GM18907 (cell line): ENCODE measurements around the gene ANKRD27.
"Not testable (repeated sequence)": the region's sequence is repeated elsewhere in the genome, so short reads cannot be mapped to it uniquely, and the experiment has no call there.

Source experiments
- ATAC-seq: cut with Tn5 transposase; IDR thresholded peaks from one replicate; pipeline ENCODE4 v1.9.1; 2021; ENCODE audit warnings: mild to moderate bottlenecking, moderate library complexity; ENCODE audit not compliant: unreplicated experiment

The ANKRD27 gene

DNA sequence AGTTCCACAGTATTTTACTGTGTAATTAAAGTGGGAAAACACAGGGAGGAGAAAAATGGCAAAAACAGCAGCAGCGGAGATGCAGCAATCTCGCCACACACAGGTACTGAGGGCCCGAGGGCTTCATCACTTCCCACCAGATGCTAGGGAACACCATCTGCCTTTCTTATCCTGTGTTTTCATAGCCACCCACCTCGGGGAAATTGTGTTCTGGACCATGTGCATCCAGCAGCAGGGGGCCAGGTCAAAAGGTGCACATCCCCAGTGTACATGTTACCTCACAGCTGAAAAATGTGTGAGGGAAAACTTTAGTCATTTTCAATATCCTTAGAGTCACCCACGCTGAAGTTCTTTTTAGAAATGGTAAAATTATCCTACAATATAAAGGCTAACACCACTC lies 63.8 kb downstream of the ANKRD27 start:
- ATAC-seq: no peak

DNA sequence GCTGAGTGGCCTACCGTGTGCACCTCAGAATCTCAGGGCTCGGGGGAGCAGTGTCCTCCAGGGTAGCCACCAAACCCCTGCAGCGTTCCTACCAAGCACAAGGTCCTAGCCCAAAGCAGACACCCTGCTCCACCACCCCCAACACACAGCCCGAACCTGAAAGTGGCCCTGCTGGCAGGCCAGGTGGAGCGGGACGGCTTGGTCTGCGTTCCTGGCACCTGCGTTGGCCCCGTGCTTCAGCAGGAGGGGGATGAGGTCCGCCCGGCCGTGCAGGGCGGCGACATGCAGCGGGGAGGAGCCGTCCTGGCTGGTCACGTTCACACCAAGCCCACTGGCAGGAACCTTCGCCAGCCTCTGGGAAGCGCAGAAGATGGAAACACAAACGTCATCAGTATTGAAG lies 67.5 kb downstream of the ANKRD27 start:
- no peak for ATAC-seq

DNA sequence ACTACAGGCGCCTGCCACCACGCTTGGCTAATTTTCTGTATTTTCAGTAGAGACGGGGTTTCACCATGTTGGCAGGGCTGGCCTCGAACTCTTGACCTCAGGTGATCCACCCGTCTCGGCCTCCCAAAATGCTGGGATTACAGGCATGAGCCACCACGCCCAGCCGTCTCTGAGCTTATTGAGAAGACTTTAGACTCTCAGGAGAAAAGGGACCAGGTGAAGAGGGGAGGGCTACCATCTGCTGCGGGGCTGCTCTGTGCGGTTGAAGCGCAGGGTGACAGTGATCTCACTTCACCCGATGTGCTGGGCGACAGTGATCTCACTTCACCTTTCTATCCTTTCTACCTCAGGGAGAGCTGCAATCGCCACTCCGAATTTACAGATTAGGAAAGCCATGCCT lies 68.7 kb downstream of the ANKRD27 start:
- no peak for ATAC-seq

DNA sequence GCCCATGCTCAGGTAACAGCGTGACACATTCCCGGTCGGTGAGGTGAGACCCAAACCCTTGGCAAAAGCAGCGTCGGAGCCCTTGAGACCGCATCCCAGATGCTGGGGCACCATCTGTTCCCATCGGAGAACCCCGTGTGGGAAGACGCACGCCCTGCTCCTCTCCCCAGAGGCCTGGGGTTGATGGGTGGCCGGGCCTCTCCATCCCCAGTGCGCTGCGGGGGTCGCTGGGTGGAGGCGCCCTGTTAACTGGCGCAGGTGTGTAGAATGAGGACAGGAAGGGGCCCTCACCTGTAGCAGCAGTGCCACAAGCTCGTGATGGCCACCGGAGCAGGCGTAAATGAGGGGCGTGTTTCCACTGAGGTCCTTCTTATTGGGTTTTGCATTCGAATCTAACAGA lies 69.4 kb downstream of the ANKRD27 start:
- ATAC-seq: no peak

DNA sequence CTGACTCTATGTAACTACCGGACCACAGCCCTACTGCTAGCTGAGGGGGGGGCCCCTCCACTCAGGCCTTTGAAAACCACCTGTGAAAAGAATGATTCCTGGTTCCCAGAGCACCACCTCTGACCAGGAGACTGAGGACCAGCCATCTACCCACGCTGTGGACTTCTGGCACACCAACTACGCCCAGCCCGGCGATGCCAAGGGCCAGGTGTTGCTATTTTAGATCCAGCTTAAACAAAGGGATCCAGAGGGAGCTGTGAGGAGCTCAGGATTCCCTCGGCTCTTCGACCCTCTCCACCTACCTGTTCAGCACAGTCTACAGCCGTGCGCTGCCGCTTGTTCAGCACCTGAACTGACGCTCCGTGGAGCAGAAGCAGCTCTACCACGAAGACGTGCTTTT lies 71.0 kb downstream of the ANKRD27 start:
- no peak for ATAC-seq

DNA sequence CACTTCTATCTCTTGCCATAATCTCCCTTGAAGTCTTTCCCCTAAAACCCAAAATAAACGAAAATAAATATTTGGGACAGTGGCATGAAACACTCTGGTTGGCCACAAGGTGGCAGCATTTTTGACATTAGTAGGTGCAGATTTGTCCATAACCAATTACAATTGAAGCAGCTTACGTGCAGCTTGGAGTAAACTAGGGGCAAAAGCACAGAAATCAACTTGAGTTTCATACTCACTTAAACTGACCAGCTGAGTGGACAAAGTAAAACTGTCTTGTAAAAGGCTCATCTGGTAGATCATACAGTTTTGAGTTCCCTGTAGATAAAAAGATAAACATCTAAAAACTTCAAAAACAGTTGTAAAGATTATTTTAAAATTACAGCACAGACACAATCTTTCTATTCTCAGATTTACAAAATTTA lies 75.2 kb downstream of the ANKRD27 start:
- no peak for ATAC-seq

DNA sequence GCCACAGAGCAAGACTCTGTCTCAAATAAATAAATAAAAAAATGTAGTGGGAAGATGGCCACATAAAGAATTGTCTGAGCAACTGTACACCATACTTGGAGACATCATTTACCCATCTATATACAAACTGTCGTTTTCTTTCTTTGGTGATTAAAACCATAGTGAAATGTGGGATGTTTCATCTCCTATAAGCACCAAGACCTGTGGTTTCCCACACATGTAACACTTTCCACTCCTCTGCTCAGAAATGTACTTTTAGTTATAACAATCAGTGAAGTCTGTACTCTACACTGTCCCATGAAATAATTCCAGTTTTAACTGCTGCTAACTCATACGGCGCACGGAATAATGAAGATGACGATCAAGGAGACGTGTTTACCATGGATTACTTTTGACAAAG lies 75.7 kb downstream of the ANKRD27 start:
- ATAC-seq: no peak

DNA sequence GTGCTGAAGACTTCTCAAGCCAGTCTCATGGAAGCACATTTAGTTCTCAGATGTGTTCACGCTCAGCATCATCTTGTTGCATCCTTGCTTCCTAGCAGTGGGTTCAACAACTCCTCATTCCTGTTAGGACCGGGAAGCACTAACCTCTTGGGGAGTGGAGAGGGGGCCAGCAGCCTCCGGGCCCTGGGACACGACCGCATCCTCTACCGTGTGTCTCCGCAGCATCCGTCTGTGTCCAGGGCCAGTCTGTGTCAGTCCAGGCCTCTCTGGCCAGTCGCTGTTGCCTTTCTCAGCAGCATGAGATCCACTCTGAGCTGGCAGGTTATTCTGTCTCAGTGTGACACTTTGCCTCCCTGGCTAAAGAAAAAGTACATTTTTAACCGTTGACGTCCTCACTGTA lies 77.0 kb downstream of the ANKRD27 start:
- no peak for ATAC-seq

DNA sequence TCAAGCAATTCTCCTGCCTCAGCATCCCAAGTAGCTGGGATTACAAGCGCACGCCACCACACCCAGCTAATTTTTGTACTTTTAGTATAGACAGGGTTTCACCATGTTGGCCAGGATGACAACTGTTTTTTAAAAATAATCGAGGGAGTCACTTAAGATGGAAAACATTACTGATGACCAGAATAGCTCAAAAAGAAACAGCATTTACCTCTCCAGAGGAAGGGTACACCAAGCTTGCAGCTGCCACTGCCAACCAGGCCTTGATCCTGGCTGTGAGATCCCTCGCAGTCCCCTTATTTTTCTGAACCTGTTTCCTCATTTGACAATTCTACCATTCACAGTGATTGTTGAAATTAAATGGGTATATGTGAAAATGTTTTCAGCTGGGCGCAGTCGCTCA lies 79.5 kb downstream of the ANKRD27 start:
- ATAC-seq: no peak

DNA sequence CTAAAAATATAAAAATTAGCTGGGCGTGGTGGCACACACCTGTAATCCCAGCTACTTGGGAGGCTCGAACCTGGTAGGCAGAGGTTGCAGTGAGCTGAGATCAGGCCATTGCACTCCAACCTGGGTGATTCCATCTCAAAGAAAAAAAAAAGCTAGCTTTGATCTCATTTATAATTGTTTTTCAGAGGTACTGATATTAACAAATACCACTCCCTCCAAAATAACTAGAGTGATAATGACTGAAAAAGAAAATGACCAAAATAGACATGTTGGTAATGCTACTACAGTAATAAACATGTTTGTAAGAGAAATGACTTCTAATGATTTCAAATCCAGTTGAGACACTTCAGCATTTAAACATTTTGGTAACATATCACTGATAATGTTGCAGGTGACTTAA lies 81.0 kb downstream of the ANKRD27 start:
- ATAC-seq: no peak

DNA sequence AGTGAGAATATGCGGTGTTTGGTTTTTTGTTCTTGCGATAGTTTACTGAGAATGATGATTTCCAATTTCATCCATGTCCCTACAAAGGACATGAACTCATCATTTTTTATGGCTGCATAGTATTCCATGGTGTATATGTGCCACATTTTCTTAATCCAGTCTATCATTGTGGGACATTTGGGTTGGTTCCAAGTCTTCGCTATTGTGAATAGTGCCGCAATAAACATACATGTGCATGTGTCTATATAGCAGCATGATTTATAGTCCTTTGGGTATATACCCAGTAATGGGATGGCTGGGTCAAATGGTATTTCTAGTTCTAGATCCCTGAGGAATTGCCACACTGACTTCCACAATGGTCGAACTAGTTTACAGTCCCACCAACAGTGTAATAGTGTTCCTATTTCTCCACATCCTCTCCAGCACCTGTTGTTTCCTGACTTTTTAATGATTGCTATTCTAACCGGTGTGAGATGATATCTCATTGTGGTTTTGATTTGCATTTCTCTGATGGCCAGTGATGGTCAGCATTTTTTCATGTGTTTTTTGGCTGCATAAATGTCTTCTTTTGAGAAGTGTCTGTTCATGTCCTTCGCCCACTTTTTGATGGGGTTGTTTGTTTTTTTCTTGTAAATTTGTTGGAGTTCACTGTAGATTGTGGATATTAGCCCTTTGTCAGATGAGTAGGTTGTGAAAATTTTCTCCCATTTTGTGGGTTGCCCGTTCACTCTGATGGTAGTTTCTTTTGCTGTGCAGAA lies 87.1 kb downstream of the ANKRD27 start:
- not testable (repeated sequence) for ATAC-seq

DNA sequence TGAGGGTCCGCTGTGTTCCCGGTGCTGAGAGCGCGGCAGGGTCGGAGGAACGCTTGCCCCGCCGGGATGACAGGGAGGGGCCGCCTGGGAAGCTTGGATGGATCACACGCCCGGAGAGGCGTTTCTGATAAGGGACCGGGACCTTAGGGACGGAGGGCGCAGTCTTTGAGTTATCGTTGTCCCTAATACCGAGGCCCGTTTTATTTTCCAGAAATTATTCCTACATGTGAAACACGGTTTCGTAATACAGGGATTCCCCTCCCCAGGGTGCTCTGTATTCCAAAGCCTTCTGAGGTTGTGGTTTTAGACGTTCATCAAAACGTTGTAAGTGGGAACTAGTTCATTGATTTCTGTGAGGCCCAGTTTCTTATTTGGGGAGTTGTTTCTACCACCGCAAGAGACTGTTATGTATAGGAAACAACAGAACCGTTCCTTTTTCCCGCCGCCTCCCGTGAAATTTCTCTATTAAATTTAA lies 93.2 kb downstream of the ANKRD27 start:
- ATAC-seq: no peak

DNA sequence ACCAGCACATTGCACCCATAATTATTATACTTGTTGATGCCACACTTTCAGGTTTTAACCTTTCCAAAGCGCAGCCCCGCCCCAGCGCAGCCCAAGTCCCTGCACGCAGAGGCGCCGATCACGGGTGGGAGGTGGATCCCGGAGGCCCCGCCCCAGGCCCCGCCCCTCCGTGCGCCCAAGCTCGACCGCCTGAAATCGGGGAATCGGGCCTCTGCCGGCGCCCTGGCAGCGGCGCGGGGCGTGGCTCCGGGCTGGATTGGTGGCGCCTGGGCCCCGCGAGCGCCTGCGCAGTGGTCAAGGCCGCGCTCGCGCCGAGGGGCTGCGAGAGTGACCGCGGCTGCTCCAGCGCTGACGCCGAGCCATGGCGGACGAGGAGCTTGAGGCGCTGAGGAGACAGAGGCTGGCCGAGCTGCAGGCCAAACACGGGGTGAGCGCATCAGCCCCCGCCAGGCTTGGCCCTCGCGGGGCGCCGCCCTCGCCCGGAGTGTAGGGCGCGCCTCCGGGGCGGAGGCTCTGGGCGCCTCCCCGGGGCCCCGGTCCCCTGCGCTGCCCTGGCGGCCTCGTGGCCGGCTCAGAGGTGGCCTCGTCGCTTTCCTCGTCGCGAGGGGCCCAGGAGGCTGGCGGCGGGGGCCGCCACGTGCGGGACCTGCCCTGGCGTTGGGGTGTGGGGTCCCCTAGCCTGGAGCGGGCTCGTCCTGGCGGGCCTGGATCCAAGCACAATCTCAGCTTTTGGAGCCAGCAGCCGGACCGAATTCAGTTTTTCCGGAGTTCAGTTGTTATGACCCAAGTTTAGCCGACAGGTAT lies 93.9 kb downstream of the ANKRD27 start, which contains the start of gene PDCD5:
Gene PDCD5, plus strand, starts transcription at position 290 of the 804 bp plus-strand sequence. Its CDS starts 72 bp downstream, at position 362.
- peak; percentile 92 for ATAC-seq

DNA sequence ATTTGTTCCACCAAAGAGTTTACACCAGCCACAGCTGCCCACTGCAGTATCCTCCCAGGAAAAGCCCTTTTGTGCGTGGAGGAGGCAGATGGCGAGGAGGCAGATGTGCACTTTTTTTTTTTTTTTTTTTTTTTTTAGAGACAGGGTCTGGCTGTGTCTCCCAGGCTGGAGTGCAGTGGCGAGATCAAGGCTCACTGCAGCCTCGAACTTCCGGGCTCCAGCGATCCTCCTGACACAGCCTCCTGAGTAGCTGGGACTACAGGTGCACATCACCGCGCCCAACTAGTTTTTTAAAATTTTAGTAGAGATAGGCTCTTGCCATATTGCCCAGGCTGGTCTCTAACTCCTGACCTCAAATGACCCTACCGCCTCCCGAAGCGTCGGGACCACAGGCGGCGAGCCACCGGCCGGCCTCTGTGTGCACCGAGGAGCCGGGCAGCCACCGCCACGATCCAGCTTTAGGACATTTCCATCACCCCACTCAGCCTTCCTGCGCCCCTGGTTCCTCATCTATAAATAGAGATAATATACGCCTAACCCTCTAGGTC lies 94.6 kb downstream of the ANKRD27 start:
- ATAC-seq: peak; percentile 36

DNA sequence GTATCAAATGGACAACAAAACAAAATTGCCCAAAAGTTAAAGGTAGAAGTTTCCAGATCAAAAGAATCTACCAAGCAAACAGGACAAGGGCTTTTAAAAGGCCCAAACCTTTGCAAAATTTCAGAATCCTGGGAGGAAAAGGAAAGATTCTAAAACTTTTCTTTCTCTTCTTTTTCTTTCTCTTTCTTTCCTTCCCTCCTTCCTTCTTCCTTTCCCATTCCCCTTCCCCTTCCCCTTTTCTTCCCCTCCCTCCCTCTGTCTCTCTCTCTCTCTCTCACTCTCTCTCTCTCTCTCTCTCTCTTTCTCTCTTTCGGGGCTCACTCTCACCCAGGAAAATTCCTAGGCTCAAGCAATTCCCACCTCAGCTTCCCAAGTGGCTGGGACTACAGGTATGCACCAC lies 98.2 kb downstream of the ANKRD27 start:
- ATAC-seq: no peak

DNA sequence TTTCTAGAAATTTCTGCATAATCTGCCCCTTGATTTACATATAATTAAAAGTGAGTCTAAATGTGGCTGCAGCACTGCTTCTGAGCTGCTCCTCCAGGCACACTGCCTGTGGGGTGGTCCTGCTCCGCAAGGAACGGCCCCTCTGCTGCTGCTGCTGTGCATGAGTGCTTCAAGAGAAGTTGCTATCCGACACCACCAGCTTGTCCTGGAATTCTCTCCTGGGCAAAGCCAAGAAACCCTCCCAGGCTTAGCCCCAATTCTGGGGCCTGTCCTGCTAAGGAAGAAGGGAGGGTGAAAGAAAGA lies 101.5 kb downstream of the ANKRD27 start:
- no peak for ATAC-seq

DNA sequence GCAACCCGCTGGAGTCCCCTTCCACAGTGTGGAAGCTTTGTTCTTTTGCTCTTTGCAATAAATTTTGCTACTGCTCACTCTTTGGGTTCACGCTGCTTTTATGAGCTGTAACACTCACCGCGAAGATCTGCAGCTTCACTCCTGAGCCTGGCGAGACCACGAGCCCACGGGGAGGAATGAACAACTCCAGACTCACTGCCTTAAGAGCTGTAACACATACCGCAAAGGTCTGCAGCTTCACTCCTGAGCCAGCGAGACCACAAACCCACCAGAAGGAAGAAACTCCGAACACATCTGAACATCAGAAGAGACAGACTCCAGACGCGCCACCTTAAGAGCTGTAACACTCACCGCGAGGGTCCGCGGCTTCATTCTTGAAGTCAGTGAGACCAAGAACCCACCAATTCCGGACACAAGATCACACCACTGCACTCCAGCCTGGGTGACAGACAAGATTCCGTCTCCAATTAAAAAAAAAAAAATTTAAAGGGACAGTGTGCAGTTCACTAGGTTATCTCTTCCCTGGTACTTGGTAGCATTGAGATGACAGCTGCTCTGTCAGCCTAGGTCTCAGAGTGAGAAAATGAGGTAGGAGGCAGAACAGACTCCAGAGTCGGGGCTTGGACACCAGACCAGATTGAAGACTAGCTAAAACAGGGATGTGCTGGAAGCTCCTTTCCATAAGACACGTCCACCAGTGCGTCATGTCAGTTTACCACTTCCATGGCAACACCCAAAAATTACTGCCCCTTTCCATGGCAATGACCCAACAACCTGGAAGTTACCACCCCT lies 102.1 kb downstream of the ANKRD27 start:
- ATAC-seq: not testable (repeated sequence)

DNA sequence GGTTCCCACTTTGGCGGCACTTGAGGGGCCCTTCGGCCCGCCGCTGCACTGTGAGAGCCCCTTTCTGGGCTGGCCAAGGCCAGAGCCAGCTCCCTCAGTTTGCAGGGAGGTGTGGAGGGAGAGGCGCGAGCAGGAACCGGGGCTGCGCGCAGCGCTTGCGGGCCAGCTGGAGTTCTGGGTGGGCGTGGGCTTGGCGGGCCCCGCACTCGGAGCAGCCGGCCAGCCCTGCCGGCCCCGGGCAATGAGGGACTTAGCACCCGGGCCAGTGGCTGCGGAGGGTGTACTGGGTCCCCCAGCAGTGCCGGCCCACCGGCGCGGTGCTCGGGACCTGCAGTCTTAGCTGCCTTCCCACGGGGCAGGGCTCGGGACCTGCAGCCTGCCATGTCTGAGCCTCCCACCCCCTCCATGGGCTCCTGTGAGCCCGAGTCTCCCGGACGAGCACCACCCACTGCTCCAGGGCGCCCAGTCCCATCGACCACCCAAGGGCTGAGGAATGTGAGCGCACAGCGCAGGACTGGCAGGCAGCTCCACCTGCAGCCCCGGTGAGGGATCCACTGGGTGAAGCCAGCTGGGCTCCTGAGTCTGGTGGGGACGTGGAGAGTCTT lies 103.4 kb downstream of the ANKRD27 start:
- ATAC-seq: not testable (repeated sequence)

DNA sequence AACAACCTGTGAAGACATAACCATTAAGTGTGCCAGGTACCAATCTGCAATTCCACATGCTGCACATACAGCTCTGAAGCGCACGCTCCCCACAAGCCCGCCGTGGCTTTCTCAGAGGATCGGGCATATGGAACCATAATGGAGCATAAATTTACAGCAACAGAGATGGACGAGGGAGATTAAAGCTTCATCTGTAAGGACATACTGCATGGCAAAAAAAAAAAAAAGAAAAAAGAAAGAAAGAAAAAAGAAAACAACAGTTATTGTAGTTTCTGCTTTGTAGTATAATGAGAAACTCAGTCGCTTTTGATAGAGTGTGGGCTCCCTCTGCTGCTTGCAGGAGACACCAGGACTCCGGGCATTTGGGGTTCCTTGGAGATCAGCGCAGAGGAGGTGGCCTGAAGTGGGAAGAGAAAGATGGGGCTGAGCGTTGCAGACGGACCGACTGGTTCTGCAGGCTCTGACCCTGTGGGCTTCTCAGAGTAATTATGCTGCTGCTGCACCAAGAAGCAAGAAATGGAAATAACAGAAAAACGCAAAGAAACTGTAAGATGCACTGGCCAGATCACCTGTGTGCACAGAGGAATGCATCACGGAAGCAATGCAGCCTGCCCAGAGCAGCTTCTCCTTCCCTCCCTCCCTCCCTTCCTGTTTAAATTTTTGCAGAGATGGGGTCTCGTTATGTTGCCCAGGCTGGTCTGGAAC lies 104.7 kb downstream of the ANKRD27 start:
- no peak for ATAC-seq

DNA sequence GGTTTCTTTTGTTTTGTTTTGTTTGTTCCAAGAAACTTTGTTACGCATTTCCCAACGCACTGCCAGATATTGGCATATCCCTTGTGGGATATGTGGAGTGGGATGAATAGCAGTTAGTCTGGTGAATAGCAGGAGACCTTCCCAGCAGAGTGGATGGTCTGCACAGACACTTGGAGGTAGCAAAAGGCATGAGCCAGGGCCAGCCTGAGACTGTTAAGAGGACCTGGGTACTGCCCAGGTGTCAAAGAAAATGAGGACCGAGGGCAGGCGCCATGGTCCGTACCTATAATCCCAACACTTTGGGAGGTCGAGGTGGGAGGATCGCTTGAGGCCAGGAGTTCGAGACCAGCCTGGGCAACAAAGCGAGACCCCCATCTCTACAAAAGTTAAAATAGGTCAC lies 107.5 kb downstream of the ANKRD27 start:
- ATAC-seq: no peak
